Natural killer cell (primary cell): ENCODE data around the gene RFX8. TPM values are rescaled to one million over a fixed set of nuclear protein-coding genes. Genes with fewer than 3 reads are reported as not detected.

ENCODE experiments used
- ATAC-seq, 3 donors: fragments of 150-1000 bp in 2 of 3; fragments of 200-7000 bp in 1 of 3; cut with Tn5 transposase; 1 replicate in 1 of 3; 2 replicates in 2 of 3; pipeline ENCODE4 v1.10.0; 2021; ENCODE audit warnings: mild to moderate bottlenecking in 2 of 3, moderate library complexity in 2 of 3
- DNase-seq, 2 donors: peaks; one replicate each; pipeline versions ENCODE4 v3.0.0 to v3.0.0-alpha.2; 2013 to 2021; ENCODE audit warnings: mixed read lengths in 1 of 2
- H3K27ac ChIP-seq: one replicate; pipeline ENCODE4 v1.5.1; 2013; ENCODE audit warnings: mild to moderate bottlenecking, low read length
- H3K27me3 ChIP-seq: one replicate; pipeline ENCODE4 v1.6.1; 2013; ENCODE audit warnings: low read length; ENCODE audit not compliant: control insufficient read depth, insufficient read depth
- H3K36me3 ChIP-seq: one replicate; pipeline ENCODE4 v1.6.1; 2013; ENCODE audit warnings: low read length; ENCODE audit not compliant: control insufficient read depth, insufficient read depth
- H3K4me1 ChIP-seq: one replicate; pipeline ENCODE4 v1.6.1; 2013; ENCODE audit warnings: low read length; ENCODE audit not compliant: control insufficient read depth, insufficient read depth
- H3K4me3 ChIP-seq: one replicate; pipeline ENCODE4 v1.5.1; 2013; ENCODE audit warnings: low read length
- H3K9me3 ChIP-seq: one replicate; pipeline ENCODE4 v1.6.1; 2013; ENCODE audit warnings: low read length; ENCODE audit not compliant: control insufficient read depth, insufficient read depth
- H3K27ac Mint-ChIP-seq, 2 donors: one replicate each; pipeline ENCODE4 v1.8.0; 2022; ENCODE audit warnings: mild to moderate bottlenecking in 2 of 2, mixed read lengths in 2 of 2, moderate library complexity in 1 of 2
- H3K27me3 Mint-ChIP-seq, 2 donors: one replicate each; pipeline ENCODE4 v1.8.0; 2022; ENCODE audit warnings: low read depth in 2 of 2, mixed read lengths in 2 of 2
- H3K36me3 Mint-ChIP-seq: one replicate; pipeline ENCODE4 v1.8.0; 2022; ENCODE audit warnings: mixed read lengths
- H3K4me1 Mint-ChIP-seq, 2 donors: one replicate each; pipeline ENCODE4 v1.8.0; 2022; ENCODE audit warnings: mixed read lengths in 2 of 2
- H3K4me3 Mint-ChIP-seq: one replicate; pipeline ENCODE4 v1.8.0; 2022; ENCODE audit warnings: mild to moderate bottlenecking, moderate library complexity, mixed read lengths
- H3K9me3 Mint-ChIP-seq, 2 donors: one replicate each; pipeline ENCODE4 v1.8.0; 2022; ENCODE audit warnings: mixed read lengths in 2 of 2
- WGBS: methylation state at CpG from one replicate; pipeline ENCODE4 v1.1.7; 2013; ENCODE audit warnings: missing lambda C conversion rate; ENCODE audit not compliant: insufficient coverage; 5-methylcytosine and 5-hydroxymethylcytosine counted together
- intact Hi-C: fragments of 100-400 bp; cut with micrococcal nuclease; formaldehyde crosslinking; loops from one replicate; pipeline ENCODE4 v1.14.2; 2022
- total RNA-seq, 4 donors: library from RNA; stranded (reverse); fragments of 120-200 nt in 1 of 4; gene quantifications; one replicate each; pipeline versions ENCODE4 v1.2.3 to v1.2.4, GENCODE V29; 2013 to 2022
- TF ChIP-seq, protein P1 (sequence below): fragments of 200-600 bp; IDR thresholded peaks from one replicate; pipeline ENCODE4 v1.8.0; 2022; ENCODE audit warnings: antibody characterized with exemption

Gene RFX8
- total RNA-seq, 3 donors from 2014 or later (not counting 1 experiment from before 2014, with no cell fraction given), result 0.68 TPM; not detected in 2

DNA sequence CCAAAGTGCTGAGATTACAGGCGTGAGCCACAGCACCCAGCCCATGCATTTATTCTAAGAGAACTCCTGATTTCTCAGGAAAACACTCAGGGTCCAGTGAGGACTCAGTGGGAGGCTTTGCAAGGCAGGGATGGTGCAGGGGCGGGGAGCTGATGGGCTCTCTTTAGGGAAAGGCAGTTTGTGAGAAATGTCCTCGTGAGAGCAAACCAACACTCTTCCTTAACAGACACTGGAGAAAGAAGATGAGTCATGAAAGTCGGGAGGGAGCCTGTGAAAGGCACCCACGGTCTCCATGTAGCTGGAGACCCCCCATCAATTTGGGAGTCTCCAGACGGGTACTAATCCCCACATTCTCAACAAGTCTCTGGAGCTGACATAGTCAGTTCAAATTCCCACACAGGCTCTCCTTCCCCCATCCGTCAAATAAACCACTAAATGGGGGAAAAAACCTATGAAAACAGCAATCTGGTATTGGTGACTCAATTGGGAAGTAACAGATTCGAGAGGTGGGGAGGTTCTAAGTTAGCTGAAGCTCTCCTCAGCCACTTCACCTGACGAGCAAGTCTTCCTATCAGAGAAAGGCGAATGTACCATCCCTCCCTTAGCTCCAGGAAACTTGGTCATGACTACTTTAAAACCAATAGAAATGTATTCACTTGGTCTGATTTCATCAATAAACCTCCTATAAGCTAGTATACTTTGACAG is 76.6 kb downstream of the RFX8 start:
- H3K4me3 ChIP-seq, result no peak overlapping the region
- no peaks in the 10 kb centered on the region for H3K9me3 ChIP-seq
- H3K4me3 Mint-ChIP-seq, result no peak overlapping the region
- intact Hi-C loops, result no loop called here
- no peak overlapping the region for H3K27ac Mint-ChIP-seq
- peaks cover 20 to 33% of the 10 kb centered on the region in 2 donors for H3K27me3 Mint-ChIP-seq
- WGBS, result 66% methylated on average over 8 of the region's 10 CpGs
- H3K27me3 ChIP-seq, result no peaks in the 10 kb centered on the region
- H3K4me1 ChIP-seq, result peaks cover 8% of the 10 kb centered on the region
- DNase-seq (no peak), ATAC-seq (no peak)
- no peaks in the 10 kb centered on the region for H3K36me3 Mint-ChIP-seq
- no peaks in the 10 kb centered on the region for H3K4me1 Mint-ChIP-seq
- no peaks in the 10 kb centered on the region for H3K9me3 Mint-ChIP-seq
- H3K36me3 ChIP-seq, result no peaks in the 10 kb centered on the region
- no peak overlapping the region for H3K27ac ChIP-seq
- TF ChIP-seq, protein P1, sequence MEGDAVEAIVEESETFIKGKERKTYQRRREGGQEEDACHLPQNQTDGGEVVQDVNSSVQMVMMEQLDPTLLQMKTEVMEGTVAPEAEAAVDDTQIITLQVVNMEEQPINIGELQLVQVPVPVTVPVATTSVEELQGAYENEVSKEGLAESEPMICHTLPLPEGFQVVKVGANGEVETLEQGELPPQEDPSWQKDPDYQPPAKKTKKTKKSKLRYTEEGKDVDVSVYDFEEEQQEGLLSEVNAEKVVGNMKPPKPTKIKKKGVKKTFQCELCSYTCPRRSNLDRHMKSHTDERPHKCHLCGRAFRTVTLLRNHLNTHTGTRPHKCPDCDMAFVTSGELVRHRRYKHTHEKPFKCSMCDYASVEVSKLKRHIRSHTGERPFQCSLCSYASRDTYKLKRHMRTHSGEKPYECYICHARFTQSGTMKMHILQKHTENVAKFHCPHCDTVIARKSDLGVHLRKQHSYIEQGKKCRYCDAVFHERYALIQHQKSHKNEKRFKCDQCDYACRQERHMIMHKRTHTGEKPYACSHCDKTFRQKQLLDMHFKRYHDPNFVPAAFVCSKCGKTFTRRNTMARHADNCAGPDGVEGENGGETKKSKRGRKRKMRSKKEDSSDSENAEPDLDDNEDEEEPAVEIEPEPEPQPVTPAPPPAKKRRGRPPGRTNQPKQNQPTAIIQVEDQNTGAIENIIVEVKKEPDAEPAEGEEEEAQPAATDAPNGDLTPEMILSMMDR, result no peak

DNA sequence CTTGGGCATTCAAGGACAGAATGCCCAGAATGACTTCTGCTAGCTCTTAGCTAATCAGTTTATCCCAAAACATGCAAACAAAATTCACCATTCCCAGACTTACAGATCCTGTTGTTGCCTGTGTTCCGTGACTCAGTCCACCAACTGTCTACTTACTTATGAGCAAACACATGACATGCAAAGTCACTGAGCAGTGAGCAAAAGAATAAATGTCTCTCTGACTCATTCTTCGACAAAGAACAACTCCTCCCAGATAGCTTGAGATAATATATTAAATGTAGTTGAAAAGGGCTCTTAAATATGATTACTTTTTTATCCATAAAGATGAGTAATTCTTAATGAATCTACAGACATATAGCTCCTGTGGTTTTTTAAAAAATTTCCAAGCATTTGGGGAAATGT is 78.6 kb downstream of the RFX8 start:
- Histone ChIP-seq H3K27me3 (no peaks in the 10 kb centered on the region), H3K9me3 (no peaks in the 10 kb centered on the region), H3K4me1 (peaks cover 8% of the 10 kb centered on the region), H3K27ac (no peak overlapping the region), H3K4me3 (no peak overlapping the region), H3K36me3 (no peaks in the 10 kb centered on the region)
- DNase-seq (no peak), ATAC-seq (no peak)
- Mint-ChIP-seq H3K9me3 (no peaks in the 10 kb centered on the region), H3K4me3 (no peak overlapping the region), H3K4me1 (no peaks in the 10 kb centered on the region), H3K36me3 (no peaks in the 10 kb centered on the region), H3K27me3 (peaks cover 21 to 24% of the 10 kb centered on the region in 2 donors), H3K27ac (no peak overlapping the region)
- TF ChIP-seq, protein P1, result no peak
- intact Hi-C loops, result no loop called here
- 57% methylated on average over 1 of the region's 2 CpGs for WGBS

DNA sequence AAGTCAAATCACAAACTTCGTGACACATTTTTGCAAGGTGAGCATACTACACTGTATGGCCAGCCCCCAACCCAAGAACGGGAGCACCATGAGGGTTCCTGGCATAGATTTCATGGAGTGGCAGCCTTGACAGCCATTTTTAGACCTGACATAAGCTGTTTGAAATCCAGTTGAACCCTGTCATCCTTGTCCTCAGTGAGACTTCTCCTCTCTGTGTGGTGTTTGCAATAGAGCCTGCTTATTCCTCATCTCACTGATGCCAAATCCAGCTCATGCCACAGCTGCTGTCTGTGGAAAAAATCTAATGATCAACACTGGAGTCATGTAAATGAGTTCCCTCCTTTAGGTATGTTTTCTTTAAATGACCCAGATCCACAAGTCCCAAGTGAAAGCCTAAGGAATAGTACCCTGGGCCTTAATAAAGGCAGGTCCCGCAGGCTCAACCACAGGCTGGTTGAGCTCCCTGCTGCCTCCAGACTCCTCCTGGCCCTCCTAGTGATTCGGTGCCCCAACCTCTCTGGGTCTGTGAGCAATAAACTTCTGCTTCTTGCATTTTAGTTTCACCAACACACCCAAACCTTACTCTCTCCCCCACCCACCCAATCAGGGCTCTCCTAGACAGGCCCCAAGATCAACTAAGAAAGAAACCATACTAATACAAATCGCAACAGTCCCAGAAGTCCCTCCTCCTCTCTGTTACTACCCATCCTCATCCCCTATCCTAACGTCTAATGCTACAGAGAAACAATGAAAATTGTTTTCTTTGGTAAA is 79.2 kb downstream of the RFX8 start:
- Histone ChIP-seq H3K27me3 (no peaks in the 10 kb centered on the region), H3K9me3 (no peaks in the 10 kb centered on the region), H3K4me3 (no peak overlapping the region), H3K36me3 (no peaks in the 10 kb centered on the region), H3K27ac (no peak overlapping the region), H3K4me1 (peaks cover 7% of the 10 kb centered on the region)
- TF ChIP-seq, protein P1, result no peak
- Mint-ChIP-seq H3K27me3 (peaks cover 16 to 18% of the 10 kb centered on the region in 2 donors), H3K4me3 (no peak overlapping the region), H3K36me3 (no peaks in the 10 kb centered on the region), H3K9me3 (no peaks in the 10 kb centered on the region), H3K27ac (no peak overlapping the region), H3K4me1 (no peaks in the 10 kb centered on the region)
- intact Hi-C loops, result no loop called here
- 83% methylated on average over 6 of the region's 6 CpGs for WGBS
- DNase-seq, result no peak
- ATAC-seq, result no peak
